A549 (cell line): ENCODE data around the gene TPCN2. TPM values are rescaled to one million over a fixed set of nuclear protein-coding genes. Genes with fewer than 3 reads are reported as not detected.
A peak's percentile ranks its signal among the peaks of the same experiment; 100 is the strongest.

Experiments used
- ATAC-seq, 2 experiments: fragments of 200-7000 bp in 1 of 2; fragments of >200 bp in 1 of 2; cut with Nextera tagmentation in 1 of 2; cut with Tn5 transposase in 1 of 2; 3 replicates each; pipeline versions ENCODE4 v1.8.0 to v1.9.1; 2018 to 2020; ENCODE audit warnings: mild to moderate bottlenecking in 1 of 2, moderate library complexity in 1 of 2
- CTCF ChIA-PET: fragments of 300-600 bp; sonication (Branson Sonifier 250); formaldehyde crosslinking; extraction: SDS; loops from one replicate; lab custom pipeline; 2021; ENCODE audit warnings: antibody characterized with exemption, inconsistent platforms; lab: Yijun Ruan, JAX
- POLR2A ChIA-PET: fragments of 350-600 bp; formaldehyde crosslinking; extraction: SDS; loops from one replicate; lab custom pipeline; 2021; ENCODE audit warnings: antibody characterized with exemption, inconsistent platforms; lab: Yijun Ruan, JAX
- DNase-seq, 2 experiments: peaks; one replicate each; pipeline versions ENCODE4 v3.0.0 to v3.0.0-alpha.2; 2011 to 2016; ENCODE audit warnings: low read depth in 1 of 2, low spot score in 1 of 2
- FAIRE-seq: peaks from 2 replicates; lab custom pipeline; 2011; peaks lifted over from hg19 to GRCh38; lab: Jason Lieb, UNC
- H3K27ac ChIP-seq, 2 experiments: fragments of >200 bp; sonication (Bioruptor Twin); formaldehyde crosslinking; 3 replicates each; pipeline ENCODE4 v1.5.1; 2016 to 2017
- H3K4me1 ChIP-seq: fragments of >200 bp; sonication (Bioruptor Twin); formaldehyde crosslinking; 3 replicates; pipeline ENCODE4 v1.6.1; 2016
- H3K4me2 ChIP-seq: fragments of >200 bp; sonication (Bioruptor Twin); formaldehyde crosslinking; 3 replicates; pipeline ENCODE4 v1.6.1; 2016
- H3K4me3 ChIP-seq: fragments of >200 bp; sonication (Bioruptor Twin); formaldehyde crosslinking; 3 replicates; pipeline ENCODE4 v1.5.1; 2016
- H3K9me3 ChIP-seq: fragments of >200 bp; sonication (Bioruptor Twin); formaldehyde crosslinking; 3 replicates; pipeline ENCODE4 v1.6.1; 2016
- CBX2 ChIP-seq: fragments of 200-600 bp; sonication (generic); IDR thresholded peaks from 2 replicates; pipeline ENCODE4 v1.6.1; 2016; ENCODE audit warnings: low read depth, mild to moderate bottlenecking, borderline replicate concordance
- E2F6 ChIP-seq: IDR thresholded peaks from 2 replicates; pipeline ENCODE4 v1.6.1; 2012; ENCODE audit warnings: low read depth, borderline replicate concordance
- EHMT2 ChIP-seq: fragments of 200-600 bp; sonication (generic); IDR thresholded peaks from 2 replicates; pipeline ENCODE4 v1.6.1; 2016; ENCODE audit warnings: antibody characterized with exemption, low read depth, mild to moderate bottlenecking, moderate library complexity
- FOSB ChIP-seq: fragments of 250-450 bp; sonication (Bioruptor Pico); IDR thresholded peaks from 2 replicates; pipeline ENCODE4 v1.5.0; 2020; ENCODE audit warnings: mild to moderate bottlenecking, moderate library complexity
- FOSL2 ChIP-seq, 2 experiments: fragments of 450-650 bp in 1 of 2; fragments of >200 bp in 1 of 2; sonication (Bioruptor Twin) in 1 of 2; formaldehyde crosslinking; IDR thresholded peaks; 2 replicates each; pipeline versions ENCODE4 v1.5.0 to v1.6.1; 2016 to 2020; ENCODE audit warnings: mild to moderate bottlenecking in 1 of 2, moderate library complexity in 1 of 2
- HMGXB4 ChIP-seq: fragments of 250-450 bp; sonication (Bioruptor Pico); IDR thresholded peaks from 2 replicates; pipeline ENCODE4 v1.5.0; 2021; ENCODE audit warnings: mild to moderate bottlenecking, moderate library complexity, borderline replicate concordance
- HOXA7 ChIP-seq: fragments of 250-450 bp; sonication (Bioruptor Pico); IDR thresholded peaks from 2 replicates; pipeline ENCODE4 v1.5.0; 2020; ENCODE audit warnings: mild to moderate bottlenecking, moderate library complexity
- HOXB13 ChIP-seq: fragments of 250-450 bp; sonication (Bioruptor Pico); IDR thresholded peaks from 2 replicates; pipeline ENCODE4 v1.5.0; 2020; ENCODE audit warnings: low read depth, mild to moderate bottlenecking, moderate library complexity
- HOXB5 ChIP-seq: fragments of 250-450 bp; sonication (Bioruptor Pico); IDR thresholded peaks from 2 replicates; pipeline ENCODE4 v1.5.0; 2020; ENCODE audit warnings: mild to moderate bottlenecking, moderate library complexity
- JUNB ChIP-seq: fragments of >200 bp; sonication (Bioruptor Twin); formaldehyde crosslinking; IDR thresholded peaks from 2 replicates; pipeline ENCODE4 v1.6.1; 2016
- KDM1A ChIP-seq: fragments of 200-600 bp; sonication (generic); IDR thresholded peaks from 2 replicates; pipeline ENCODE4 v1.6.1; 2016; ENCODE audit warnings: low read depth, mild to moderate bottlenecking
- MAZ ChIP-seq: fragments of 150-350 bp; IDR thresholded peaks from 2 replicates; pipeline ENCODE4 v1.6.1; 2014; ENCODE audit warnings: antibody characterized with exemption, low read depth, low read length, borderline replicate concordance
- NFE2L2 ChIP-seq: fragments of 150-350 bp; conservative IDR thresholded peaks from 2 replicates; pipeline ENCODE4 v1.6.1; 2014; ENCODE audit warnings: low read length
- PBX3 ChIP-seq: IDR thresholded peaks from 2 replicates; pipeline ENCODE4 v1.6.1; 2012
- RFX5 ChIP-seq: fragments of 450-650 bp; IDR thresholded peaks from 2 replicates; pipeline ENCODE4 v1.7.1; 2014; ENCODE audit warnings: antibody characterized with exemption, mild to moderate bottlenecking, moderate library complexity
- ZFP36 ChIP-seq: fragments of 450-650 bp; IDR thresholded peaks from 2 replicates; pipeline ENCODE4 v1.6.1; 2014; ENCODE audit warnings: borderline replicate concordance; ENCODE audit not compliant: partially characterized antibody
- WGBS: methylation state at CpG from one replicate; pipeline ENCODE4 v1.1.6; 2017; ENCODE audit errors: missing lambda C conversion rate; 5-methylcytosine and 5-hydroxymethylcytosine counted together
- polyA plus RNA-seq, 4 experiments: library from polyadenylated mRNA; depleted of rRNA in 3 of 4; stranded (reverse); fragments of >200 nt; fragmentation: RNase III in 1 of 4; extraction: RNeasy Plus Mini Kit Qiagen cat#74134 plus additional on column Dnase treatment in 1 of 4; gene quantifications; 2 replicates in 3 of 4; 3 replicates in 1 of 4; pipeline ENCODE4 v1.2.3, GENCODE V29; 2011 to 2017

The TPCN2 gene
- polyA plus RNA-seq, 2 of the 4 experiments (the other 2 are of a cell fraction) = 8.1 to 8.8 TPM

- FAIRE-seq = no peak
- H3K9me3 ChIP-seq = peaks cover 3% of the 10 kb centered on the region; the same call in 1 of the 3 replicates
- DNase-seq = no peak
- no peak overlapping the region for H3K4me3 ChIP-seq
- H3K4me1 ChIP-seq = no peaks in the 10 kb centered on the region
- ChIA-PET POLR2A (no interaction called here), CTCF (interaction anchor here (0.5 to 15.2 kb wide), 6 partner anchors 37 to 573 kb away, joined by 3 to 262 read pairs (median 3); partner anchors contain the start of gene CCND1)
- no peak overlapping the region for H3K27ac ChIP-seq
- no peak for TF ChIP-seq RFX5
- TF ChIP-seq HMGXB4 (CRISPR knock-in tag) = no peak
- no peak for TF ChIP-seq PBX3
- no peak for TF ChIP-seq CBX2
- WGBS = 91% methylated on average over 10 of the region's 10 CpGs
- no peak overlapping the region for H3K4me2 ChIP-seq
- no peak; a peak in 1 of 6 replicates for ATAC-seq
Observed at GRCh38 chr11:69094915-69095290, 46.2 kb downstream of the TPCN2 start.

GRCh38 chr11:69095300-69095699 is 46.6 kb downstream of the TPCN2 start:
- H3K4me3 ChIP-seq = no peak overlapping the region
- ChIA-PET CTCF (interaction anchor here (0.5 to 15.2 kb wide), 6 partner anchors 36 to 573 kb away, joined by 3 to 262 read pairs (median 3); partner anchors contain the start of gene CCND1), POLR2A (no interaction called here)
- DNase-seq (no peak), FAIRE-seq (no peak), ATAC-seq (peak; percentile 25; a peak in 3 of 6 replicates)
- WGBS = 96% methylated on average over 4 of the region's 10 CpGs
- H3K4me1 ChIP-seq = no peaks in the 10 kb centered on the region
- H3K27ac ChIP-seq = no peak overlapping the region
- TF ChIP-seq FOSB (CRISPR knock-in tag) (no peak), KDM1A (no peak), HOXA7 (CRISPR knock-in tag) (no peak), JUNB (no peak), HMGXB4 (CRISPR knock-in tag) (no peak), HOXB5 (CRISPR knock-in tag) (no peak), MAZ (no peak)
- peaks cover 3% of the 10 kb centered on the region; the same call in 1 of the 3 replicates for H3K9me3 ChIP-seq
- no peak overlapping the region for H3K4me2 ChIP-seq

GRCh38 chr11:69096473-69096872 is 47.7 kb downstream of the TPCN2 start:
- CTCF ChIA-PET = interaction anchor here (0.8 to 15.2 kb wide), 6 partner anchors 8 to 588 kb away, joined by 3 to 262 read pairs (median 6); partner anchors contain the start of gene CCND1
- no peak for TF ChIP-seq E2F6
- no peak for TF ChIP-seq NFE2L2
- TF ChIP-seq EHMT2 = no peak
- no peak for TF ChIP-seq ZFP36
- TF ChIP-seq FOSL2 (IDR thresholded peaks at IDR 0.05) = no peak
- TF ChIP-seq FOSL2 (CRISPR knock-in tag; IDR thresholded peaks at IDR 0.05) = no peak
- no peak for TF ChIP-seq HOXB13 (CRISPR knock-in tag)
- Histone ChIP-seq H3K9me3 (peaks cover 2% of the 10 kb centered on the region; the same call in 1 of the 3 replicates), H3K27ac (no peak overlapping the region), H3K4me3 (no peak overlapping the region), H3K4me1 (peaks cover under 1% of the 10 kb centered on the region), H3K4me2 (no peak overlapping the region)
- no peak for ATAC-seq
- 82% methylated on average over 11 of the region's 13 CpGs for WGBS
- no peak for FAIRE-seq
- POLR2A ChIA-PET = no interaction called here
- no peak for DNase-seq
